Measurements from ENCODE around the gene EIF2AK3.
"Not testable (repeated sequence)": the region's sequence is repeated elsewhere in the genome, so short reads cannot be mapped to it uniquely, and the experiment has no call there.

EIF2AK3 gene

GRCh38 chr2:88549616-88550292 is 77.5 kb downstream of the EIF2AK3 start:
- Mint-ChIP-seq H3K4me1 (peaks cover 7% of the 10 kb centered on the region), H3K9me3 (no peaks in the 10 kb centered on the region), H3K27me3 (peaks cover 12% of the 10 kb centered on the region), H3K27ac (no peak overlapping the region), H3K4me3 (no peak overlapping the region), H3K36me3 (peaks cover 6% of the 10 kb centered on the region)
- ATAC-seq: no peak

- not testable (repeated sequence) for H3K36me3 Mint-ChIP-seq, H3K9me3 Mint-ChIP-seq, H3K4me1 Mint-ChIP-seq, H3K27ac Mint-ChIP-seq, H3K4me3 Mint-ChIP-seq, ATAC-seq
- peaks cover 43% of the 10 kb centered on the region for H3K27me3 Mint-ChIP-seq
These were observed 81.0 kb downstream of the EIF2AK3 start for GRCh38 chr2:88546291-88546690.

GRCh38 chr2:88545118-88545517 is 82.1 kb downstream of the EIF2AK3 start:
- Mint-ChIP-seq H3K4me3 (no peak overlapping the region), H3K9me3 (peaks cover 4% of the 10 kb centered on the region), H3K4me1 (peaks cover 5% of the 10 kb centered on the region)

GRCh38 chr2:88543541-88544057 is 83.7 kb downstream of the EIF2AK3 start:
- Mint-ChIP-seq H3K9me3 (peaks cover 4% of the 10 kb centered on the region), H3K27me3 (peaks cover 42% of the 10 kb centered on the region), H3K36me3 (no peaks in the 10 kb centered on the region), H3K27ac (no peak overlapping the region), H3K4me3 (no peak overlapping the region), H3K4me1 (no peaks in the 10 kb centered on the region)
- ATAC-seq: no peak

More at GRCh38 chr2:88545118-88545517, 82.1 kb downstream of the EIF2AK3 start:
- Mint-ChIP-seq H3K27me3 (peaks cover 47% of the 10 kb centered on the region), H3K36me3 (no peaks in the 10 kb centered on the region), H3K27ac (no peak overlapping the region)
- ATAC-seq: no peak

GRCh38 chr2:88542668-88543067 is 84.6 kb downstream of the EIF2AK3 start:
- Mint-ChIP-seq H3K4me1 (no peaks in the 10 kb centered on the region), H3K36me3 (no peaks in the 10 kb centered on the region), H3K4me3 (no peak overlapping the region), H3K27me3 (peaks cover 52% of the 10 kb centered on the region), H3K27ac (no peak overlapping the region), H3K9me3 (peaks cover 4% of the 10 kb centered on the region)
- ATAC-seq: no peak

GRCh38 chr2:88540346-88540745 is 86.9 kb downstream of the EIF2AK3 start:
- ATAC-seq: no peak

GRCh38 chr2:88538362-88538917 is 88.8 kb downstream of the EIF2AK3 start:
- Mint-ChIP-seq H3K27ac (no peak overlapping the region), H3K4me3 (no peak overlapping the region), H3K9me3 (peaks cover 4% of the 10 kb centered on the region), H3K36me3 (no peaks in the 10 kb centered on the region), H3K27me3 (peaks cover 61% of the 10 kb centered on the region), H3K4me1 (no peaks in the 10 kb centered on the region)
- ATAC-seq: no peak

More at GRCh38 chr2:88540346-88540745, 86.9 kb downstream of the EIF2AK3 start:
- Mint-ChIP-seq H3K36me3 (no peaks in the 10 kb centered on the region), H3K4me3 (no peak overlapping the region), H3K27me3 (peaks cover 70% of the 10 kb centered on the region), H3K9me3 (peaks cover 4% of the 10 kb centered on the region), H3K27ac (no peak overlapping the region), H3K4me1 (no peaks in the 10 kb centered on the region)

- peaks cover 4% of the 10 kb centered on the region for H3K9me3 Mint-ChIP-seq
- peaks cover 53% of the 10 kb centered on the region for H3K27me3 Mint-ChIP-seq
These were observed 89.6 kb downstream of the EIF2AK3 start for GRCh38 chr2:88537640-88538039.

GRCh38 chr2:88530081-88530480 is 97.2 kb downstream of the EIF2AK3 start:
- Mint-ChIP-seq H3K4me3 (no peak overlapping the region), H3K9me3 (no peaks in the 10 kb centered on the region), H3K27me3 (no peaks in the 10 kb centered on the region), H3K4me1 (no peaks in the 10 kb centered on the region), H3K36me3 (no peaks in the 10 kb centered on the region), H3K27ac (no peak overlapping the region)
- ATAC-seq: no peak

More at GRCh38 chr2:88537640-88538039, 89.6 kb downstream of the EIF2AK3 start:
- ATAC-seq: no peak
- H3K27ac Mint-ChIP-seq: no peak overlapping the region
- H3K4me3 Mint-ChIP-seq: no peak overlapping the region
- no peaks in the 10 kb centered on the region for H3K4me1 Mint-ChIP-seq
- H3K36me3 Mint-ChIP-seq: no peaks in the 10 kb centered on the region

- Mint-ChIP-seq H3K4me3 (no peak overlapping the region), H3K27me3 (peaks cover 24% of the 10 kb centered on the region), H3K4me1 (no peaks in the 10 kb centered on the region), H3K36me3 (no peaks in the 10 kb centered on the region), H3K9me3 (no peaks in the 10 kb centered on the region), H3K27ac (no peak overlapping the region)
- no peak for ATAC-seq
These were observed 105.7 kb downstream of the EIF2AK3 start for GRCh38 chr2:88521445-88522073.

- Mint-ChIP-seq H3K9me3 (no peaks in the 10 kb centered on the region), H3K36me3 (no peaks in the 10 kb centered on the region), H3K27ac (no peak overlapping the region), H3K27me3 (peaks cover 41% of the 10 kb centered on the region), H3K4me3 (no peak overlapping the region), H3K4me1 (no peaks in the 10 kb centered on the region)
- no peak for ATAC-seq
These were observed 109.5 kb downstream of the EIF2AK3 start for GRCh38 chr2:88517759-88518201.
